RKO (cell line): ENCODE measurements around the gene ITIH6.
A peak's percentile ranks its signal among the peaks of the same experiment; 100 is the strongest.
"Not testable (repeated sequence)": the region's sequence is repeated elsewhere in the genome, so short reads cannot be mapped to it uniquely, and the experiment has no call there.

Experiments used
- DNase-seq: peaks from one replicate; pipeline ENCODE4 v3.0.0-alpha.2; 2016; ENCODE audit warnings: low spot score

The ITIH6 gene

DNA sequence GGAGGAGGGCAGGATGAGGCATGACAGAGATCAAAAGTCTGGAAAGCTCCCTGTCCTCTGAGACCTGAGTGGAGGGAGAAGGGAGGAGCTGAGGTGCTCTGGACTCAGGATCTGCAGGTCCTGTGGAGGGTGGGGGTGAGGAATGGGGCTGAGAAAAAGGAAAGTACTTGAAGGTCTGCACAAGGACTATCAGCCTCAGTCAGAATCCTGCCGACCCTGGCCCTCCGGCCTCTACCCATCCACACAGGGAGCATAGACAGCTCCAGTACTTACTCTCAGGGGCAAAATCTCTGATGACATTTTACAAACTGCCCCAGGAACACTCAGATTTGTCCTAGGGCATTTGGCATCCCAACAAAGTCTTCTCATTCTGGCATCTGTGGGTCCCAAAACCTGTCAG, 991 bp upstream of the ITIH6 start:
- no peak for DNase-seq

DNA sequence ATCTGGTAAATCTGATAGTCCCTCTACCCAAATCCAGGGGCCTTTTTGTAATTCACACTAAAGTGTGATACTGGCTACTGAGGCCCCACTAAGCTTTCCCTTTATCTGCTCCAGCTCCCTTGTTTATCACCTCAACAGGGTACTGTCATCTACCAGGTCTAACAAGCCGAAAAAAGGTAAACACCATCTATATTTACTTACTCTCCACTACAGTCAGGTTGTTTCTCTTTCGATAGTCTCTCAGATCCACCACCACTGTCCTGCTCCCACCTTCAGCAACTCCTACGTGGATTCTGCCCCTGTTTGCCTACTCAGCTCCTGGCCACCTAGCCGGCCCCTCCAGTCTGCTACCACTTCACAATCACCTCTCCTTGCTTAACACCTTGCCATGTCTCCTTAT, 3.3 kb downstream of the ITIH6 start:
- no peak for DNase-seq

DNA sequence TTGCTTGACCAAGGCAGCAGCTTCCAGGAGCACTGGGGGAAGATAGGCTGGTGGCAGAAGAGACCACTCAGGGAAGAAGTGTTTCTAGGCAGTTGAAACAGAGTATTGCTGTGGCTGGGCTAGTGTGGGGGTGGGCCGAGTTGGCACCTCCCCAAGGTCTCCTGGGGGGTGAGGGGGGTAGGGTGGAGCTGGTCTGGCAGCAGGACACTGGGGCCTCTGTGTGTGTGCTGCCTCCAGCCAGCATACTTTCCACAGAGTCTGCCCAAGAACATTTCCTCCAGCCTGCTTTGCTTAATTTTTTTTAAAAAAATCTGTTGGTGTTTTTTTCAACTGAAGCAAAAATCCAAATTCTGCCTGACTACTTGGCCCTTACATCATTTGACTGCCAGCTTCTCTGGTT, 4.0 kb downstream of the ITIH6 start:
- no peak for DNase-seq

DNA sequence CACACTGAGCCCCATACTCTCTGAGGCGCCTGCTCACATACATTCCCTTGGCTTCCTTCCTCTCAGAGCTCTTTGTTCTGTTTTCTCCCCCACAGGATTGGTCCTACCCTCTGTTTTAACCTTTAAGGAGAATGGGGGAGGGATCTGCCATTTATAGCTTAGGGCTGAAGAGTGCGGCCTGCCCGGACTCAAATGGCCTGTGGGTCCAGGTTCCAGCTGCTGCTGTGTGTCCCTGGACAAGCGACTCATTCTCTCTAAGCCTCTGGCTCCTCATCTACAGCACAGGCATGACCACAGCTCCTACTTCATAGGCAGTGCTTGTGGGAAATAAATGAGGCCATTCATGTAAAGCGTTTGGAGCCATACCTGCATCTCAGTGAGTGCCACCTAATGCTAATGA, 8.7 kb downstream of the ITIH6 start:
- not testable (repeated sequence) for DNase-seq

DNA sequence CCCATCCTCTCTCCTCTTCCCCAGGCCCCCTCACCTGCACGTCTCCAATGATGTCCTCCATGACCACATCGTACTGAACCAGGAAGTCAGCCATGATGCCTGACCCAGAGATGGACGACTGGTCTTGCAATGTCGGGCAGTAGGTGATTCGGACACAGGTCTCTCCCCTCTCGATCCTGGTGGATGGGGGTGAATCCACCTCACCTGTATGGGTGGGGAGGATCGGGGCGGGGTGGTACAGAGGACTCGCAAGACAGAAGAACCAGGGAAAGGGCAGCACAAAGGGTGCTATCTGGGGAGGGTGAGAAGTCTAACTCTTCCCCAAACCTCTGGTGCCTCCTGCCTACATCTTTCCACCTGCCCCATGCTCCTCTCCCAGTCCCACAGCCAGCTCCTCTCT, 9.6 kb downstream of the ITIH6 start:
- DNase-seq = no peak

DNA sequence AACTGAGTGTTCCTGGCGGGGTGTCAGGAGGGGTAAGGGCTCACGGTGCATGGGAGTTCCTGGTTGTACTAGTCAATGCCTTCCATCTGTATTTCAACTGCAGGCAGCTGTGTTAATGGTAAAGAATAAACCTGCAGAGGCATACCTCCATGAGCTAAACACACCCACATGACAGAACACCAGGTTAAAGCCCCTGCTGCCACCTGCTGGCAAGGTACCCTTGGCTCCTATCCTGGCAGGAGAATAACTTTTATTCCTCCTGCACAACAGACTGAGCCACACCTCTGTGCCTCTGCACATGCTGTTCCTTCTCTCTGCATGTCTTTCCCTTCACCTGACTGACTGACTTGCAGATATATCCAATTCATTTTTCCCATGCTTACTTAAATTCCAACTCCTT, 11.1 kb downstream of the ITIH6 start:
- DNase-seq = peak; percentile 8

DNA sequence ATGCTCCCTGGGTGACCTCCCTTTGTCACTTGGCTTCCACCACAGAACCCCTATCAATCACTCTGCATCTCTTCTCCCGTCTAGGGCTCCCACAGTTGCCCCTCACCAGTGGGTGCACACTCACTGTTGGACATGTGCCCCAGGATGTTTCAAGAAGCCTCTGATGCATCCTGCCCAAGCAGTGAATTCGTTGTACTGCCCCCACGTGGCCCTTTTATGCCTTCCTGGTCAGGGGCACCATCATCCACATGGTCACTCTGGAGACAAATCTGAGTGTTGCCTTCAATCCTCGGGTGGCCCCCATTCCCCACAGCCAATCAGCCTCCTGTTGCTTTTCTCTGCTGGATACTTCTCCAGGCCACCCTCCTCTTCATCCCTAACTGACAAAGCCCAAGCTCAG, 12.2 kb downstream of the ITIH6 start:
- DNase-seq = no peak

DNA sequence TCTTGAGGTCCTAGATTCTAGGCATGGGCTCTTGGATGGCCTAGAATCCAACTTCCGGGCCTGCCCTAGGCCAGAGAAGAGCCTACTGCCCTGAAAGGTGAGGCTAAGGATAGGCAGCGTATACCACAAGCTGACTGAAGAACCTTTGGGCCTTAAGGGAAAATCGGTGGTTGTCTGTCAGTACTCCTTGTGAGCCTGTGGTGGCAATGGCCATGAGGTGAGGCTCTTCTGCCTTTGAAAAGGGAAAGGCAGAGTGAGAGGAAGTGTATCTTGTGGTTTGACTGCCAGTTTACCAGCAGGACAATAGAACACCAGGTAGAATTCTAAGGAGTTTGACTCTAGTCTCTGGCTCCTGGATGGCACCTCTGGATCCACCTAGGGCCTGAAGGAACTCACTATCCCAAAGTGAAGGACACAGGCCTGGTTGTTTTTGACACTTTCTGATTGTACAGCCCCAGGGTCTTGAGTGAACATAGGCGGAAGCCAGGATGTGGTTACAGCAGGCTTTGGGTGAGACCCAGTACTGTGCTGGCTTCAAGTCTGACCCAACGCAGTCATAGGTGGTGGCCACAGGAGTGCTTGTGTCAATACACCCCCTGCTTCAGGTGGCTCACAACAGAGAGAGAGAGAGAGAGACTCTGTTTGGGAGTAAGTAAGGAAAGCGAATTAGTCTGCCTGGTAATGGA, 20.9 kb downstream of the ITIH6 start:
- no peak for DNase-seq

DNA sequence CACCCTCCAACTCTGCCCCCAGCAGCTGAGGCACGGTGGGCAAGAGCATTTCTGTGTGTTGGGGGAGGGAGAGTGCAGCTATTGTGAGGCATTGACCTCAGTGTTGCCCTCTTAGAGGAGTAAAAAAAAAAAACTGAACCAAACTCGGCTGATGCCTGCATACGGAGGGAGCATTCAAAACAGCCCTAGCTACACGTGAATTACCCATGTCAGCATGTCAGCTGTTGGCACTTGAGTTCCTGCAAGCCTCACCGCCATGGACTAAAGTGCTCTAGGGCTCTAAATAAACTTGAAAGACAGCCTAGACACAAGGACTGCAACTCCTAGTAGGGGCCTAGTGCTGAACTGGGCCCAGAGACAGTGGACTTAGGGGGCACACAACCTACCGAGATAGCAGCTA, 22.0 kb downstream of the ITIH6 start:
- no peak for DNase-seq

DNA sequence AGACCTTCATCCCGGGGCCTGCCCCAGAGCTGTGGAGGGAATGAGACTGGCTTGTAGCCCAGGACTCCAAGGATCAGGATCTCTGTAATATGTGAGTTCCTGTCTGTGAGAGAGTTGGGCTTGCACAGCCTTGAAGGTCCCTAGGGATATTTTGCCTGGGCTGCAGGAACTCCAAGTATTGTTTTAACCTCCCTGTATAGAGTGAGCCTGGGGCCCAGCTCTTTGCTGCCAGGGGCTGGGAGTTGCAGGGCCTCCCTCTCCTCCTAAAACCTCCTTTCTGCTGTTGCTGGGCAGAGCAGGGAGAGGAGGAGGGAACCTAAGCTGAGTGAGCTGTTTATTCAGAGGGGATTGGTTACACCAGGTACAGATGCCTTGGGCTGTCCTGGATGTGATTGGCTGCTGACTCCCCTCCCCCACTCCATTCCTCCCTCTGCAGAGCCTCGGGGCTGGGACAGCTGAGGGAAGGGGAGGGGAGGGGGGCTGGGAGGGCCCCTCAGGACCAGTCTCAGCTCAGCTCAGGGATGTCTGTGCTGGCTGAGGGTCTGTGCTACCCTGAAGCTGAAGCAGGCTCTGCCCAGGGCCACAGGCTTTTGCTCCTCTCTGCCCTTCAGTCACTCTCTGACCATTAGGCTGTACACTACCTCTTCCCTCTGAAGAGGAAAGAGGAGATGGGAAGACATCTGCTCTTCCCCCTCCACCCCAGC, 23.5 kb downstream of the ITIH6 start:
- not testable (repeated sequence) for DNase-seq

DNA sequence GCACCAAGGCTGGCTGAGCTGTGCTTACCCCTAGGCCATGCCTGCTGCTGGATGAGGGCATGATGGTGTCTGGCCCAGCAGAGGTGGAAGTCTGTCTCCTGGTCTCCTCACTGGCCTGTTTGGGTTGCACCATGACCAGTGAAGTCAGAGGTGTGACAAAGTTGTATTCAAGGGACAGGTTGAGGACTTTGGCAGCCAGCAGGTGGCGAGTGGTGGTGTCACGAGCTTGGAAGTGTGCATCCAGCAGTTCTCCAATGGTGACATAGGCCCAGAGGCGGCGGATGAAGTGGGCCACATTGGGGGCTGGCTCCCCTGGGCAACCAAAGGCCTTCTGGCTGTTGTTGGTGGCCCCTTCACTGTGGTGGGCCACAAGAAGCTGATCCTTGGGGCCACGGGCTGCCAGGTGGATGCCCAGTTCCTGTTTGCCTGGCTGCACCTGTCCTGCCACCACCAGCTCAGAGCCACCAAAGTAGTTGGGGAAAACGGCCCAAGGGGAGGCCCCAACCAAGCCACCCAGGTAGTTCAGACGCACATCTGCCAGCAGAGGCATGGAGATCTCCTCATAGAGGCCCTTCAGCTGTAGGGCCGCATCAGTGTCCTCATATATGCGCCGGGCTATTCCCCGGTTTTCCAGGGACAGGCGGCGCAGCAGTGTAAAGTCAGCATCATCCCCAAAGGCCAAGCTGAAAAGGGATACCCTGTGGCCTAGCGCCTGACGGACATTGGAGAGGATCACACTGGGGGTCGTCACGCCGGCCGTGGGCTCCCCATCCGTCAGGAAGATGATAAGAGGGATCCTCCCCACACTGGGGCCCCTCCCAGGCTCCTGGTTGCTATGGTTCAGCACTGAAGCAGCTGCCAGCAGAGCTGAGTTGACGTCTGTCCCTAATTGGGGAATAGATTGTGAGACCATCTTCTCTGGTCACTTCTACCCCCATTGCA, 39.7 kb downstream of the ITIH6 start:
- DNase-seq = no peak

DNA sequence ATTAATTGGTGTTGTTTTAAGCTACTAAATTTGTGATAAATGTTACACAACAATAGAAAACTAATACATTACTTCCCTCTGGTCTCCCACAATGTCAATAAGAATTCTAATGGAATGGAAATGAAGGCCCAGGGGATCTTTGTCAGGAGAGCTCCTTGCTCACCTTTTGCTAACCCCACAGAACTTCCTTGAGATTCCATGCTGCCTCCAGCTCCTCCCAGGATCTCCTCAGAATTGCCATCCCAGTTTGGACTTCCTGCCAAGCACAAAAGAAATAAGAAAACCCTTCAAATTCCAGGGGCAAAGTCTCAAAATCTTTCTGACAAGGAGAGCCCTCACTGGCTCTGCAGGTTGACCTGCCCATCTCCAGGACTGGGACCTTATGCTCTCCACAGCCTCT, 43.2 kb downstream of the ITIH6 start:
- no peak for DNase-seq

DNA sequence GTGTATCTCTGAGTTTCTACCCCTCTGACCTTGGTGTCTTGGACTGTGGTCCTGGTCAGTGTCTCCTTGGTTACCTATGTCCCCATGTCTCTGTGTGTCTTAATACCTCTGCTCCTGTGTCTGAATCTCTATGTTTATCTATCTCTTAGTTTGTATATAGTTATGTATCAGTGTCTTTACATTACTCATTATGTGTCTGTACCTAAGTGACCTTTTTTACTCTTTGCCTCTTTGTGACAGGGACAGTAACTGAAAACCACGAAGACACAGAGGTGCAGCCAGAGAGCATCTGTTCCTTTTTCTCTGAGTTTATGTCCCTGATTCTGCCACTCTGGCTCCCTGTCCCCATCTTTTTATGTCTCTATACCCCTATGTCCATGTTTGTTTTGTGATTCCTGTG, 49.4 kb downstream of the ITIH6 start:
- no peak for DNase-seq

DNA sequence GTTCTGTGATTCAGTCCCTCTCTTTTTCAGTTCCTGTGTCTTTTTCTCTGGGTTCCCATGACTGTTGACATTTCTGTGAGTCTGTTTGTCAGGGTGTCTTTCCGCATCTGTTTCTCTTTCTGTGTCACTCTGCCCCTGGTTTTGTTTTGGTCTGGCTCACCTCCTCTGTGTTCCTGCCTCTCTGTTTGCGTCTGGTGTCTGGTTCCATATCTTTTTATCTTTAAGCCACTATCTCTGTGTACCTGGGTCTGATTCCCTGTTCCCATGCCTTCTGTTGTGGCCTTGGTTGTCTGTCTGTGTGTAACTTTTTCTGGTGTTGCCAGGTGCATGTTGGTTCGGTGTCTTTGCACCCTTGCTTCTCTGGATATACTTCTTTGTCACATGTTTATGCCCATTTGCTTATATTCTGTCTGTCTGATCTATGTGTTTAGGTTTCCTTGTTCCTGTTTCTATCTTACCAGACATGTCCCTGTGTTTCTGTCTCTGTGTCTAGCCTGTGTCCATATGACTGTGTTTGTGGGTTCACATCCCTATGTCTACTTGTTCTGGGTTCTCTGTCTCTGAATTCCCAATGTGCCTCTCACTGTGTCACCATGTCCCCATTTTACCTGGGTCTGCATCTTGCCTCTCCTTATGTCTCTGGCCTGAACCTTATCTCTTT, 50.2 kb downstream of the ITIH6 start:
- no peak for DNase-seq

DNA sequence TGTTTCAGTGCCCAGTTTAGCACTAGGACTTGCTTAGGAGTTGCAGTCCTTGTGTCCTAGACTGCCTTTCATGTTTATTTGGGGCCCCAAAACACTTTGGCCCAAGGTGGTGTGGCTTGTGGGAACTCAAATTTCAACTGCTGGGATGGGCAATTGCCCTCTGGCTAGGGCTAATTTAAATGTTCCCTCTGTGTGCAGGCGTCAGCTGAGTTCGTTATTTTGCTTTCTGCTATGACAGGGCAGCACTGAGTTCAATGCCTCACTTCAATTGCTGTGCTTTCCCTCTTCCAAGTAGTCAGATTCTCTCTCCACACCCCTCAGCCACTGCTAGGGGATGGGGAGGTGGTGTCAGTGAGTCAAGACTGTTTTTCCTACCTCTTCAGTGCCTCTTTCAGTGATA, 51.1 kb downstream of the ITIH6 start:
- no peak for DNase-seq

DNA sequence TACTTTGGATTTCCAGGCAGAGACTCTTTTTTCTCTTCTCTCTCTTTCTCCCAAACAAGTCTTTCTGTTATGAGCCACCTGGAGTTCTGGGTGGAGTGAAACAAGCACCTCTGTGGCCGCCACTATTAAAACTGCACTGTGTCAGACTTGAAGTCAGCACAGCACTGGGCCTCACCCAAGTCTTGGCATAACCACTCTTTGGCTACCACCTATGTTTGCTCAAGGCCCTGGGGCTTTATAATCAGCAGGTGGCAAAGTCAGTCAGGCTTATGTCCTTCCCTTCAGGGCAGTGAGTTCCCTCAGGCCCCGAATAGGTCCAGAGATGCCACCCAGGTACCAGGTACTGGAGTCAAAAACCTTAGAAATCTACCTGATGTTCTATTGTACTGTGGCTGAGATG, 52.4 kb downstream of the ITIH6 start:
- DNase-seq = no peak

DNA sequence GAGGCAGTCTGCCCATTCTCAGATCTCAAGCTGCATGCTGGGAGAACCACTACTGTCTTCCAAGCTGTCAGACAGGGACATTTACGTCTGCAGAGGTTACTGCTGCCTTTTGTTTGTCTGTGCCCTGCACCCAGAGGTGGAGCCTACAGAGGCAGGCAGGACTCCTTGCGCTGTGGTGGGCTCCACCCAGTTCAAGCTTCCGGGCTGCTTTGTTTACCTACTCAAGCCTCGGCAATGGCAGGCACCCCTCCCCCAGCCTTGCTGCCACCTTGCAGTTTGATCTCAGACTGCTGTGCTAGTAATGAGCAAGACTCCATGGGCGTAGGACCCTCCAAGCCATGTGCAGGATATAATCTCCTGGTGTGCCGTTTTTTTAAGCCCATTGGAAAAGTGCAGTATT, 59.5 kb downstream of the ITIH6 start:
- DNase-seq = not testable (repeated sequence)

DNA sequence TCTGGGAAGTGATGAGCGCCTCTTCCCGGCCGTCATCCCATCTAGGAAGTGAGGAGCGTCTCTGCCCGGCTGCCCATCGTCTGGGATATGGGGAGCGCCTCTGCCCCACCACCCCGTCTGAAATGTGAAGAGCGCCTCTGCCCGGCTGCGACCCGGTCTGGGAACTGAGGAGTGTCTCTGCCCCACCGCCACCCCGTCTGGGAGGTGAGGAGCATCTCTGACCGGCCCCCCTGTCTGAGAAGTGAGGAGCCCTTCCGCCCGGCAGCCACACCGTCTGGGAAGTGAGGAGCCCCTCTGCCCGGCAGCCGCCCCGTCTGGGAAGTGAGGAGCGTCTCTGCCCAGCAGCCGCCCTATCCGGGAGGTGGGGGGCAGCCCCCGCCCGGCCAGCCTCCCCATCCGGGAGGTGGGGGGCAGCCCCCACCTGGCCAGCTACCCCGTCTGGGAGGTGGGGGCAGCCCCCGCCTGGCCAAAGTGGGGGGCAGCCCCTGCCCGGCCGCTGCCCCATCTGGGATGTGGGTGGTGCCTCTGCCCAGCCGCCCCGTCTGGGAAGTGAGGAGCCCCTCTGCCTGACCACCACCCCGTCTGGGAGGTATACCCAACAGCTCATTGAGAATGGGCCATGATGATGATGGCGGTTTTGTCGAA, 61.6 kb downstream of the ITIH6 start:
- DNase-seq = not testable (repeated sequence)

DNA sequence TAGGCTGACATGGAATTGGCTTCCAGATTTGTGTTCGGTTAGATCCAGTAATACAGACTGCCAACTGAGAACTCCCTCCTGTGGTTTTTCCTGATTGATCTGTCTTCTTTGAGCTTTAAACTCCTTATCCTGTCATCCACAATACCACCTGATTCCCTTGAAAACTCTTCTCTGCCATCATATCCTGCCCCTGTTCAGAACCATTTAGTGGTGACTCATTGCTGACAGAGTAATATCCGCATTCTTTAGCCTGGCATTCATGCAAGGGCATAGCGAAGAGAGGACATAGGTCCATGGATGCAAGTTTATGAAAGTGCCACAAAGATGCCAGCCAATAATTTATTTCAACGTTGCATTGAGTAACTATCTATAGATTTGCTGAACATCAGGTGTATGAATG, 76.6 kb downstream of the ITIH6 start:
- DNase-seq = peak; percentile 73

DNA sequence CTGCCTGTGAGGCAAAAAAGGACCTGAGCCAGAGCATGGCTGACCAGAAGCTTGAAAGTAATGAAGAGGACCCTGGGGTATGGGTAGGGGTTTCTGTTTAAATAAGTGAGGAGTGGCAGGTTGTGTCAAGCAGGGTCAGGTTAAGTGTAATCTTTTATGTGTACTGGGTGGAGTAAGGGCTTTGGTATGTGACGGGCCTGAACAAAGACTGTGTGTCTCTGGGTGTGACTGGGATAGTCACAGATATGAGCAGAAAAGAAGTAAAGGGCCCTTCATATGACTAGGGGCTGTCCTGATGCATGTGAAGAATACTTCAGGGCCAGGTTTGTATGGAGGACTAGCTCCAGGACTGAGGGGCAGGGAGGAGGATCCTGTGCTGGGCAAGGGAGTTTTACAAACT, 82.4 kb downstream of the ITIH6 start:
- DNase-seq = no peak

DNA sequence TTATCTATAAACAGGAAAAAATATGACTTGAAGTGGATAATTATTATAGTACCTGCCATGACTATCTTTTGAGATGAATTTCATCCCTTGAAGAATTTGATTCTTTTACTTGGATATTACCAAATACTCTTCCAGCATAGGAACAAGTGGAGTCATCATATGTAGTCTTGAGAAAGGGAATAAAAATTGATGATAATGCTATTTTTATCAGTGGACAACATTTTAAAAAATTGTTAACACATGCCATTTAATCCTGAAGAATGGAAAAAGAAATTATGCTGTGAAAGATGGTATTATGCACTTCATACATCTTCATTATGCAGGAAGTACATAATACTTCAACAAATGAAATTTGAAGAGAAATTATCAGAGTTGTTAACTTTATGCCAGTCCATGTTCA, 83.6 kb downstream of the ITIH6 start:
- no peak for DNase-seq

DNA sequence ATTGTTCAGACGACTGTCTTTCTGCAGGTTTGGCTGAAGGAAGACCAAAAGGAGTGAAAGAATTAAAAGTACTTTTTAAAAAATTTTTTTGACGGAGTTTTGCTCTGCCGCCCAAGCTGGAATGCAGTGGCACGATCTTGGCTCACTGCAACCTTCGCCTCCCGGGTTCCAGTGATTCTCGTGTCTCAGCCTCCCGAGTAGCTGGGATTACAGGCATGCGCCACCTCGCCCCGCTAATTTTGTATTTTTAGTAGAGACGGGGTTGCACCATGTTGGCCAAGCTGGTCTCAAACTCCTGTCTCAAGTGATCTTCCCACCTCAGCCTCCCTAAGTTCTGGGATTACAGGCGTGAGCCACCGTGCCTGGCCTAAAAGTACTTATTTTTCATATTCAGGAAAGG, 86.3 kb downstream of the ITIH6 start:
- no peak for DNase-seq
